HG02623 (cell line): ENCODE data around the gene LYSET.
"Not testable (repeated sequence)": the region's sequence is repeated elsewhere in the genome, so short reads cannot be mapped to it uniquely, and the experiment has no call there.

ENCODE experiments used
- ATAC-seq: cut with Tn5 transposase; IDR thresholded peaks from one replicate; pipeline ENCODE4 v1.9.1; 2021; ENCODE audit warnings: moderate library complexity; ENCODE audit not compliant: unreplicated experiment

The LYSET gene

DNA sequence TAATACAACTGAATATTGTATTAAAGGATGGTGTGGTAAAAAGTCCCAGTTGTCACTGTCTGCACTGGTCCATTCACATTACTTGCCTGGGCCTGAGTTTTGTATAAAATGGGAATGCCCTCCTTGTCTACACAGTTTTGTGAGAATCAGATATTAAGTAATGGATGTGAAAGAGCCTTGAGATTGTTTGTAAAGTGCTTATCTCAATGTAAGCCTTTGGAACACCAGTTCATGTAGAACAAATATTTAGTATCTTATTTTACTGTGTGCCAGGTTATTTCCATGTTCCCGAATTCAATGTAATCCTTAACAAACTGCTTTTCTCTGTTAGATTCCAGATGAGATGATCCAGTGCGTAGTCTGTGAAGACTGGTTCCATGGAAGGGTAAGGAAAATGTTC, 29.5 kb downstream of the LYSET start:
- no peak for ATAC-seq

DNA sequence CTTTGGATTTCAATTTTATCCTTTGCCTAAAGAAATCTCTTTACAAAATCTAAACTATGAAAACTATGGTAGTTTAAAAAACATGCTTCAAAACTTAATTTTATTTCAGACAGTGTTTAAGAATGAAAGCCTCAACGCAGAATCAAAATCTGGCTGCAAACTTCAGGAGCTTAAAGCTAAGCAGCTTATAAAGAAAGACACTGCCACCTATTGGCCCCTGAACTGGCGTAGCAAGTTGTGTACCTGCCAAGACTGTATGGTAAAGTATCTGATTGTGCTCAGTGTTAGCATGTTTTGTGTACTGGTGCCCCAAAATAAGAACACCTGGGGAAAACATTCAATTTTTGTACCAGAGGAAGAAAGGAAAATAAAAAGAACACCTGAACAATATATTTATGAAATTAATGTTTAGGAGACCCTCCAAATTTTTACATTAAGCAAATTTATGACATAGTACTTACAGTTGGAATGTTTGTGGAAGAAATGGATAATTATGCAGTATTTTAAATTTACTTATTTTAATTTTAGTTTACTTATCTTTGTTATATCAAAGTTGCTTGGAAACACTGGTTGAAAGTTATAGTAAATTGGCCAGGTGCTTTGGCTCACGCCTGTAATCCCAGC, 34.1 kb downstream of the LYSET start:
- ATAC-seq: peak; percentile 61

DNA sequence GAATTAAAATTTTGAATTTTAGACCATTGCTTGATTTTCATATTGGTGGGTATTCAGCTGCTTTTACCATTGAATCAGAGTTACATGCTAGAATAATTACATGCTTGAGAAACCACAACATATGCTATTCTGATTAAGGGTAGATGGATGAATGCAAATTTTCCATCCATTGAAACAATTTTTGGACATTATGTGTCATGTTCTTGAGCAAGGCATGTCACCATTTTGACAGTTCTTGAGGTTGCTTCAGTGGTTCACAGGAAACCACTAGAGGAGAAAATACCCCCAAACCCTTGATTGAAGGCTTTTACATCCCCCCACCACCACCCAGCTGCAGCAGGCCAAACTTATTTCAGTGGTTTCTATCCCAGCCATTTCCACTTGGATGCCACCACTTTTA, 35.4 kb downstream of the LYSET start:
- no peak for ATAC-seq

DNA sequence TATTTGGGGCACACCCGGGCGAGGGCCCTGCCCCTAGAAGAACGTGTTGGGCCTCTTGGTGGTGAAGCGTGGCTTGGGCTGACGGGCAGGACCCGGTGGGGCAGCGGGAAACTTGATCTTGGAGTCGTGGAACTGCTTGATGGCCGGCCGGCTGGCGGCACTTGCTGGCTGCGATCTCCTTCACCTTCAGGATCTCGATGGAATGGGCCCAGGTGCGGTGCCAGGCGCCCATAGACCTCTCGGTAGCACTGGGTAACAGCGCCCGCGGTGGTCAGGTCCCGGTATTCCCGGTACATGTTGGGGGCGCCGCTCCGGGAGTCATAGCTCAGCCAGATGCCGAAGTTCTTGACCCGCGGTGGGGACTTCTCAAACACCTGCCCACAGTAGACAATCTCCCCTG, 38.4 kb downstream of the LYSET start:
- ATAC-seq: no peak

DNA sequence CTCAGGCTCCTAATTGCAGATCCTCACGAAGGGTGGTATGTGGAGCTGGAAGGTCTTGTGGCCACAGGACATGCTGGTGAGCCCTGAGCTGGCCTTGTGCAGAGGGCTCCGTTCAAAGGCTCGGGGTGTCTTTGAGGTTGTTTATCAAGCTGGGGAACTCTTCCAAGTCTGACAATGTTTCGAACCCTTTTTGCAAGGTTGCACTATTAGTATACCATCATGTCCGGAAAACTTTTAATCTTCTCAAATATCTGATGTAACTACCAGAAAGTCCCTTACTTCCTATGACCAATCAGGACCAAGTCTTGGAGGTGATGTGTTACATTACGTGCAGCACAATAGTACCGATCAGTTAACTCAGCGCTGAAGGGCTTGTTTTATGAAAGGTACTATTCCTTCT, 43.4 kb downstream of the LYSET start:
- no peak for ATAC-seq

DNA sequence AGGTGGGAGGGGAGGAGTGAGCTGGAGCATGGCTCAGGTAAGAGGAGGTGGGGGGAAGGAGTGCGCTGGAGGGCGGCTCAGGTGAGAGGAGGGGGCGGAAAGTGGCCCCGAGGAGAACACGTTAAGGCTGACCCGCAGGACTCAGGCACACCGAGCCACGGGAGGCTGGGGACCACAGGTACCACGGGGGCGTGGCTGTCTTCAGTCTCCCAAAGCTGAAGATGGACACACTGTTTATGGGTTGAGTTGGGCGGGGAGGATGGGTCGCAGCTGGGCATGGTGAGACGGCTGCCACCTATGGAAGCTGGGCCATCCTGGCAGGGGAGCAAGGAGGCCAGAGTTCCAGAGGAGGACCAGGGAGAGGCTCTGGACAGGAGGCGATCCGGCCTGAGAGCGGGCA, 45.4 kb downstream of the LYSET start:
- ATAC-seq: no peak

DNA sequence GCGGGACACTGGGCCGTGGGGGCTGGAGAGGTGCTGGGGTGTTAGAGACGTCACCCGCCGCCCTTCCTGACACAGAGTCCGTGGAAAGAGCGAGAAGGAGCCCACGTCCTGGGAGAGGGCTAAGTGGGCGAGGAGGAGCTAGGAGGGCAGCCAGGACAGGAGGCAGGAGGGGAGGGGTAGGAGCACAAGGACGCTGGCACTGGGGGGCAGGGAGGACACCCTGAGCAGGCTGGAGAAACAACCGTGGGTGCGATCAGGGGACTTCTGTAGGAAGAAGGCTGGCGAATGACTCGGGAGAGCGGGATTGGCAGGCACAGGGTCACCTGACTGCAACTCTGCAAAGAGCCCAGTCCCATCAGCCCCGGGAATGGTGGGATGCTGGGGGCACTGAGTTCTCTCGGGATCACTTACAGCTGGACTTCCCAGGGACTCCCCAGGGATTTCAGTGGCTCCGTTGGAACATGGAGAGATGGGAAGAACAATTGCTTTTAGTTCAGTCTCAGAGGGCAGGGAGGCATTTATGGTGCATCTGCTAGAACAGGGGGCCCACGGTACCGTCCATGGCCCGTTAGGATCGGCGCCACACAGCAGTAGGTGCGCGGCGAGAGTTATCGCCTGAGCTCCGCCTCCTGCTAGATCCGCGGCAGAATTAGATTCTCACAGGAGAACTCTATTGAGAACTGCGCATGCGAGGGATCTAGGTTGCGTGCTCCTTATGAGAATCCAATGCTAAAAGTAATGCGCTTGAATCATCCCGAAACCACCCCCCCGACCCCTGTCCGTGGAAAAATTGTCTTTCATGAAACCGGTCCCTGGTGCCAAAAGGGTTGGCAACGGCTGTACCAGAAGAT, 46.2 kb downstream of the LYSET start:
- no peak for ATAC-seq

DNA sequence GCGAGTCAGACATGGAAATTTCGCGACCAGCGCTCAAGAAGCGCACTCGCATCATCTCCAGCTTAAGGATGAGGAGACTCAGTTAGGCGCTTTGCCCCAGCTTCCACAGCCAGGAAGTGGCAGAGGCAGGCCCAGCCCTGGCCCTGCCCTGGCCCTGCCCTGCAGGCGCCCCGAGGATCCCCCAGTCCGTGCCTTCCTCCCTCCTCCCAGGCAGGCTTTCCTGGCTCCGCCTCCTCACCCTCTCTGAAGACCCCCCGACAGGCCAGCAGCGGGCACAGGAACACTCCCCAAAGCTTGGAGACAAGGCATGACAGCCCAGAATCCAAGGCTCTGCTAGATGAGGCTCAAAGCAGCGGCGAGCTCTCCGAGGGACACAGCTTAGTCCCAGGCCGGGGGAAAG, 47.0 kb downstream of the LYSET start:
- no peak for ATAC-seq

DNA sequence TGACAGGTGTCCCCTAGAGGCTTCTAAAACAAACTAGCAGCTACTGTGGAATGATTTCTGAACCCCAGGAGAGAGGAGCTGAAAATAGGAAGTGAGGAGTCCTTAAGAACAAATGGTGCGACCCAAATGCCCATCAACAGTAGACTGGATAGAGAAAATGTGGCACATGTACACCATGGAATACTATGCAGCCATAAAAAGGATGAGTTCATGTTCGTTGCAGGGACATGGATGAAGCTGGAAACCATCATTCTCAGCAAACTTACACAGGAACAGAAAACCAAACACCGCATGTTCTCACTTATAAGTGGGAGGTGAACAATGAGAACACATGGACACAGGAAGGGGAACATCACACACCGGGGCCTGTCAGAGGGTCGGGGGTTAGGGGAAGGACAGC, 48.0 kb downstream of the LYSET start:
- not testable (repeated sequence) for ATAC-seq

DNA sequence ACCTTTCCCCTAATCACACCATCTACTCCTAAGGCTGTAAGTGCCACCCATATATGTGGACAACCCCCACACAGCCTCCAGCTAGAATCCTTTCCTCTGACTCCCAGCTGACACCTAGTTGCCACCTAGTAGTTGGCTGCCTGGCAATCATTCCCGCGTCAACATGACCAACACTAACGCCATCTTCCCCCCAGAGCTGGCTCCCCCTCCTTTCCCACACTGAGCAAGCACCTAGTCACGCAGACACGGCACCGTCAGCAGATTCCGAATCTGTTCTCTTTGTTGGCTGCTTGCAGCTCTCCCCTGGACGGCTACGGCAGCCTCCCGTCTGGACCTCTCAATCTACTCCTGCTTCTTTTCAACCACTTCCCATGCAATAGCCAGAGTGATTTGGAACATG, 49.7 kb downstream of the LYSET start:
- no peak for ATAC-seq
